K562 (cell line): Measurements from ENCODE around the gene SLC1A5.

Experiments used
- IRF2 ChIP-seq: sonication (generic); formaldehyde crosslinking; IDR thresholded peaks from 2 replicates; pipeline ENCODE4 v1.8.1; 2022; ENCODE audit warnings: mild to moderate bottlenecking, missing genetic modification reagents
- RNF2 ChIP-seq: sonication (generic); IDR thresholded peaks from 2 replicates; pipeline ENCODE4 v1.6.1; 2016
- SPI1 ChIP-seq: IDR thresholded peaks from 2 replicates; pipeline ENCODE4 v1.6.1; 2011; ENCODE audit warnings: low read depth, low read length, control low read depth, borderline replicate concordance
- ZNF507 ChIP-seq: conservative IDR thresholded peaks from 2 replicates; pipeline ENCODE4 v1.6.1; 2017; ENCODE audit warnings: missing genetic modification characterization, missing compliant biosample characterization

DNA sequence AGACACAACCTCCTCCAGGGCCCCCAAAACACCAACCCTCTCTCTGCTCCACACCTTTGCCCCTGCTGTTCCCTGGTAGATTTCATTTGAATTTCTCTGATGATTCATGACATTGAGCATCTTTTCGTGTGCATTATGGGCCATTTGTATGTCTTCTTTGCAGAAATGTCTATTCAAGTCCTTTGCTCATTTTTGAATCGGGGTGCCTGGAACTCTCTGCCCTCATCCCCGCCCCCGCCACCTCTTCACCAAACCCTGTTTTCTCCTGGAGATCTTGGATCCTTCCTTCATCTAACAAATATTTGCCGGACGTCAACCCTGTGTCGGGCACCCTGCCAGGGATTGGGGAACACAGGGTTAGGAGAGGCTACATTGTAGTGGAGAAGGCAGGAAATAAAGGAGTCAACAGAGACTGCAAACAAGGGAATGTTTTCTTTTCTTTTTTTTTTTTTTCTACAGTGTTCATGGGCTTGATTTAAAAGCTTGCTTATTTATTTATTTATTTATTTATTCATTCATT lies 25.5 kb upstream of the SLC1A5 start:
- no peak for TF ChIP-seq SPI1
- TF ChIP-seq ZNF507 (tag), result no peak
- TF ChIP-seq RNF2, result no peak
- TF ChIP-seq IRF2 (CRISPR knock-in tag), result no peak
